Activated CD8-positive, alpha-beta T cell treated with anti-CD3 and anti-CD28 coated beads for 36 hours (primary cell): Measurements from ENCODE around the gene SPACA1. TPM values are rescaled to one million over a fixed set of nuclear protein-coding genes. Genes with fewer than 3 reads are reported as not detected.

Source experiments
- ATAC-seq: fragments of 200-7000 bp; cut with Tn5 transposase; one replicate; pipeline ENCODE4 v1.10.0; 2021; ENCODE audit warnings: mild to moderate bottlenecking, moderate library complexity
- CTCF ChIA-PET: fragments of 350-600 bp; sonication (Branson Sonifier 250); formaldehyde crosslinking; loops from one replicate; lab custom pipeline; 2021; ENCODE audit warnings: antibody characterized with exemption; lab: Charles Lee
- POLR2A ChIA-PET: fragments of 350-600 bp; sonication (Branson Sonifier 250); formaldehyde crosslinking; loops from one replicate; lab custom pipeline; 2021; ENCODE audit warnings: antibody characterized with exemption; lab: Charles Lee
- DNase-seq: peaks from one replicate; pipeline ENCODE4 v3.0.0-alpha.2; 2020
- H3K27ac Mint-ChIP-seq: one replicate; pipeline ENCODE4 v1.8.0; 2021; ENCODE audit warnings: mild to moderate bottlenecking, mixed read lengths
- H3K27me3 Mint-ChIP-seq: one replicate; pipeline ENCODE4 v1.8.0; 2021; ENCODE audit warnings: mixed read lengths
- H3K36me3 Mint-ChIP-seq: one replicate; pipeline ENCODE4 v1.8.0; 2021; ENCODE audit warnings: low read depth, mixed read lengths
- H3K4me1 Mint-ChIP-seq: one replicate; pipeline ENCODE4 v1.8.0; 2021; ENCODE audit warnings: low read depth, mixed read lengths
- H3K4me3 Mint-ChIP-seq: one replicate; pipeline ENCODE4 v1.8.0; 2021; ENCODE audit warnings: mild to moderate bottlenecking, moderate library complexity, mixed read lengths
- H3K9me3 Mint-ChIP-seq: one replicate; pipeline ENCODE4 v1.8.0; 2021; ENCODE audit warnings: mixed read lengths
- CTCF ChIP-seq: fragments of 200-600 bp; IDR thresholded peaks from one replicate; pipeline ENCODE4 v1.8.0; 2022; ENCODE audit warnings: antibody characterized with exemption, mild to moderate bottlenecking
- intact Hi-C: fragments of 100-400 bp; cut with micrococcal nuclease; formaldehyde crosslinking; loops from one replicate; pipeline ENCODE4 v1.10.0; 2022
- total RNA-seq, 2 experiments: library from RNA; stranded (reverse); gene quantifications; one replicate each; pipeline ENCODE4 v1.2.3, GENCODE V29; 2021

SPACA1 gene
- total RNA-seq, 2 experiments from 2014 or later, result not detected

DNA sequence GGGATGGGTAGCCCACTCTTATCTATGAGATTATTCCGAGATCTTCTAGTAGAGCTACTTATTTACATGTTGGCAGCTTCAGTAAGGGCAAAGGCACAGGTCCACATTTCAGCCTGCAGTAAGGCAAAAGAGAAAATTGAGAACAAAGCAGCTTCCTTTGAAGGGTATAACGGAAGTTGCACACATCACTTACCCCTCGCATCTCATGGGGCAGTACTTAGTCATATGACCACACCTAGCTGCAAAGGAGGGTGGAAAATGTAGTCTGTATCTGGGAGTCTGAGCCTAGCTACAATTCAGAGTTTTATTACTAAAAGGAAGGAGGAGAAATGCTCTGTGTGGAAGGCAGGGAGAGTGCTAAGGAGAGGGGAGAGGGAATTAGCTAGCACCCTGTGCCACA, 29.7 kb downstream of the SPACA1 start:
- DNase-seq (no peak), ATAC-seq (no peak)
- Mint-ChIP-seq H3K36me3 (no peaks in the 10 kb centered on the region), H3K9me3 (no peaks in the 10 kb centered on the region), H3K4me1 (no peaks in the 10 kb centered on the region), H3K4me3 (no peak overlapping the region), H3K27me3 (peaks cover 12% of the 10 kb centered on the region), H3K27ac (no peak overlapping the region)
- no peak for TF ChIP-seq CTCF
- ChIA-PET CTCF (no interaction called here), POLR2A (no interaction called here)
- intact Hi-C loops, result no loop called here

DNA sequence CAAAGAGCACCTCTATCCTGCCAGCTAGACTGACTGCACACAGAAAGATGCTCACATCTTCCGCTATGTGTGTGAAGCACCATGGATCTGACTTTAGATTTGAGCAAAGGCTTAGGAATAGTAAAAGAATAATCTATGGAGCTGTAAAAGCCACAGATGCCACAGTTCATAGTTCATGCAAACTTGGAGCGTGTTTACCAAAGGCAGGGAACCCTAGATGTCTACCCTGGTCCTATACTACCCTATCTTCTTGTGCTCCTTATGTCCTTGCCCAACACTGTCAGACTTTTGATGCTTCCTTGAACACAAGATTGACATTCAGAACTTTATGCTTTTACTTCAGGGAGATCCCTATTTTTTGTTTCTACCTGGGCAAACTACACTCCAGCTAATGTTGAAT, 39.2 kb downstream of the SPACA1 start:
- no peak overlapping the region for H3K27ac Mint-ChIP-seq
- intact Hi-C loops, result no loop called here
- no peak for TF ChIP-seq CTCF
- H3K4me1 Mint-ChIP-seq, result no peaks in the 10 kb centered on the region
- DNase-seq (no peak), ATAC-seq (no peak)
- no peaks in the 10 kb centered on the region for H3K36me3 Mint-ChIP-seq
- H3K4me3 Mint-ChIP-seq, result no peak overlapping the region
- ChIA-PET CTCF (no interaction called here), POLR2A (no interaction called here)
- peaks cover 5% of the 10 kb centered on the region for H3K9me3 Mint-ChIP-seq
- H3K27me3 Mint-ChIP-seq, result peaks cover 7% of the 10 kb centered on the region

DNA sequence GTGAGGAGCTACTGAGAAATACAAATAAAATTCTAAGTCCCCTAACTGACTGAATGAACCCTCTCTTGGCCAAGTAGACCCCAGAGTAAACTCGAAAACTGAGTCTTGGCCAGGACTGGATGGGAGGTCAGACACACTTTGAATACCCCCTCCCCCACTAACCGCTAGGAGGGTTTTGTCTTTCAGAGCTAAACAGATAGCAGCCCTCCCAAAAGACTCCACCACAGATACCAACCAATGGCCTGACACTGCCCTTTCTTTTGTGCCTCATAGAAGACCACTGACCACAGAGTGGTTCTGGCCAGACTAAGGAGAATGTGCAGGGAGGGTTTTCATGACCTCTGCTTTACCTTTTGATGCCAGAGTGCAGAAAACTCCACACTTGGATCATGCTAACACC, 42.1 kb downstream of the SPACA1 start:
- no peaks in the 10 kb centered on the region for H3K4me1 Mint-ChIP-seq
- no peaks in the 10 kb centered on the region for H3K36me3 Mint-ChIP-seq
- POLR2A ChIA-PET, result no interaction called here
- H3K4me3 Mint-ChIP-seq, result no peak overlapping the region
- CTCF ChIA-PET, result no interaction called here
- no peak overlapping the region for H3K27ac Mint-ChIP-seq
- intact Hi-C loops, result no loop called here
- peaks cover 5% of the 10 kb centered on the region for H3K27me3 Mint-ChIP-seq
- no peaks in the 10 kb centered on the region for H3K9me3 Mint-ChIP-seq
- no peak for ATAC-seq
- no peak for DNase-seq
- TF ChIP-seq CTCF, result no peak

DNA sequence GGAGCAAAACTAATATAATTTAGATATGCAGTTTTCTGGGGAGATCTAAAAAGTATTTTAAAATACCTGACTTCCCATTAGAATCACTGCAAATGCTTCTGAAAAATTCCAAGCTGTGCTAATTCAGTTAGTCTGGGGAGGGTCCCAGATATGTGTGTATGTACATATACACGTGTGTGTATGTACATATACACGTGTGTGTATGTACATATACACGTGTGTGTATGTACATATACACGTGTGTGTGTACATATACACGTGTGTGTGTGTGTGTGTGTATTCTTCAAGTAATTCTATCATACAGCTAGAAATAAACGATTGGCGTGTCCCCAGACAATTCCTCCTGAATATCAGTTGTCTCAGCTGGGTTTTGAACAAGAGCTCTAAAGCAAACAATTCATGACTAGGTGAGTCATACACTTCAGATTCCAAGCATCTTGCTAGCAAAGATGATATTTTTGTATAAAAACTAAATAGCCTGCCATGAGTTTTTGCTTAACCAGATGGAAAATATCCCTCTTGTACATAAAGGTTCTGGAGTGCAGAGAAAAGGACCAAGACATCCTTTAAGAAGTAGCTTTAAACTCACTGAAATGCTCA, 58.2 kb downstream of the SPACA1 start:
- intact Hi-C loops, result no loop called here
- CTCF ChIA-PET, result interaction anchor here (0.6 kb wide), 1 partner anchor 18 kb away, joined by 3 read pairs; no protein-coding TSS in a partner anchor
- ATAC-seq, result no peak
- no peaks in the 10 kb centered on the region for H3K27me3 Mint-ChIP-seq
- no peaks in the 10 kb centered on the region for H3K36me3 Mint-ChIP-seq
- no peak overlapping the region for H3K27ac Mint-ChIP-seq
- TF ChIP-seq CTCF, result no peak
- POLR2A ChIA-PET, result no interaction called here
- H3K9me3 Mint-ChIP-seq, result no peaks in the 10 kb centered on the region
- no peak for DNase-seq
- no peak overlapping the region for H3K4me3 Mint-ChIP-seq
- no peaks in the 10 kb centered on the region for H3K4me1 Mint-ChIP-seq

DNA sequence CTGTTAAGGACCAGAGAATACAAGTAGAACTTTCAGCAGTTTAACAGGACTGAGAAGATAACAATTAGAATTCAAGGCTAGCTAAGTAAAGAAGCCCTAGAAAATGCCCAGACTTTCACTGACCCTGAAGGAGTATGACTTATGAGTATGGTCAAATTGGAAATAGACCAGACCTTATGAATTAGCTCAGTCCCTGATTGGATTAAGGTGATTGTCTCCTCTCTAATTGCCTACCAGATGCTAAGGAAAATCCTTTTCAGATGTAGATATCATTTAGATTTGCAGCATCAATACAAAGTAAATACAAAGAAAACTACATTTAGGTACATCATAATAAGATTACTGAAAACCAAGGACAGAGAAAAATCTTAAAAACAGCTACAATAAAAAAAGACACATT, 59.6 kb downstream of the SPACA1 start:
- ChIA-PET CTCF (no interaction called here), POLR2A (no interaction called here)
- DNase-seq (no peak), ATAC-seq (no peak)
- no peak overlapping the region for H3K27ac Mint-ChIP-seq
- no peaks in the 10 kb centered on the region for H3K4me1 Mint-ChIP-seq
- no peaks in the 10 kb centered on the region for H3K36me3 Mint-ChIP-seq
- intact Hi-C loops, result no loop called here
- no peaks in the 10 kb centered on the region for H3K9me3 Mint-ChIP-seq
- peaks cover 6% of the 10 kb centered on the region for H3K27me3 Mint-ChIP-seq
- no peak overlapping the region for H3K4me3 Mint-ChIP-seq
- no peak for TF ChIP-seq CTCF
